ENCODE results near the gene SH3GLB1. TPM values are rescaled to one million over a fixed set of nuclear protein-coding genes. Genes with fewer than 3 reads are reported as not detected.

Gene SH3GLB1
- polyA plus RNA-seq, 3 donors, result 67.4 to 73.0 (median 69.6) TPM

- DNase-seq, result no peak
These were observed 9.8 kb downstream of the SH3GLB1 start for GRCh38 chr1:86714159-86714558.

- no peak for DNase-seq
These were observed 10.3 kb downstream of the SH3GLB1 start for GRCh38 chr1:86714561-86715244.

- no peak for DNase-seq
These were observed 14.4 kb downstream of the SH3GLB1 start for GRCh38 chr1:86718786-86719185.

GRCh38 chr1:86731416-86731815, 27.0 kb downstream of the SH3GLB1 start:
- DNase-seq, result no peak

- no peak for DNase-seq
These were observed 29.0 kb downstream of the SH3GLB1 start for GRCh38 chr1:86733340-86733739.

GRCh38 chr1:86739648-86740509, 35.5 kb downstream of the SH3GLB1 start:
- DNase-seq, result no peak

GRCh38 chr1:86741947-86742572, 37.7 kb downstream of the SH3GLB1 start:
- no peak for DNase-seq

GRCh38 chr1:86747304-86747703, 42.9 kb downstream of the SH3GLB1 start:
- no peak for DNase-seq

- DNase-seq, result no peak
These were observed 44.4 kb downstream of the SH3GLB1 start for GRCh38 chr1:86748622-86749373.

- no peak for DNase-seq
These were observed 45.7 kb downstream of the SH3GLB1 start for GRCh38 chr1:86750076-86750475.

GRCh38 chr1:86750530-86750929, 46.2 kb downstream of the SH3GLB1 start:
- no peak for DNase-seq

- no peak for DNase-seq
These were observed 47.5 kb downstream of the SH3GLB1 start for GRCh38 chr1:86751923-86752322.

- no peak for DNase-seq
These were observed 49.3 kb downstream of the SH3GLB1 start for GRCh38 chr1:86753700-86754099.

GRCh38 chr1:86754265-86754974, 50.0 kb downstream of the SH3GLB1 start:
- no peak for DNase-seq

GRCh38 chr1:86756062-86756406, 51.7 kb downstream of the SH3GLB1 start:
- no peak for DNase-seq

- DNase-seq, result no peak
These were observed 53.1 kb downstream of the SH3GLB1 start for GRCh38 chr1:86757272-86757984.

GRCh38 chr1:86758570-86758969, 54.2 kb downstream of the SH3GLB1 start:
- no peak for DNase-seq

- no peak for DNase-seq
These were observed 55.8 kb downstream of the SH3GLB1 start for GRCh38 chr1:86760199-86760598.

- DNase-seq, result no peak
These were observed 58.0 kb downstream of the SH3GLB1 start for GRCh38 chr1:86762336-86762735.

- DNase-seq, result no peak
These were observed 60.1 kb downstream of the SH3GLB1 start for GRCh38 chr1:86764523-86764922.

- no peak for DNase-seq
These were observed 60.7 kb downstream of the SH3GLB1 start for GRCh38 chr1:86765073-86765472.
